ENCODE data around the gene TUBGCP3.
A peak's percentile ranks its signal among the peaks of the same experiment; 100 is the strongest.
"Not testable (repeated sequence)": the region's sequence is repeated elsewhere in the genome, so short reads cannot be mapped to it uniquely, and the experiment has no call there.

Gene TUBGCP3, protein sequence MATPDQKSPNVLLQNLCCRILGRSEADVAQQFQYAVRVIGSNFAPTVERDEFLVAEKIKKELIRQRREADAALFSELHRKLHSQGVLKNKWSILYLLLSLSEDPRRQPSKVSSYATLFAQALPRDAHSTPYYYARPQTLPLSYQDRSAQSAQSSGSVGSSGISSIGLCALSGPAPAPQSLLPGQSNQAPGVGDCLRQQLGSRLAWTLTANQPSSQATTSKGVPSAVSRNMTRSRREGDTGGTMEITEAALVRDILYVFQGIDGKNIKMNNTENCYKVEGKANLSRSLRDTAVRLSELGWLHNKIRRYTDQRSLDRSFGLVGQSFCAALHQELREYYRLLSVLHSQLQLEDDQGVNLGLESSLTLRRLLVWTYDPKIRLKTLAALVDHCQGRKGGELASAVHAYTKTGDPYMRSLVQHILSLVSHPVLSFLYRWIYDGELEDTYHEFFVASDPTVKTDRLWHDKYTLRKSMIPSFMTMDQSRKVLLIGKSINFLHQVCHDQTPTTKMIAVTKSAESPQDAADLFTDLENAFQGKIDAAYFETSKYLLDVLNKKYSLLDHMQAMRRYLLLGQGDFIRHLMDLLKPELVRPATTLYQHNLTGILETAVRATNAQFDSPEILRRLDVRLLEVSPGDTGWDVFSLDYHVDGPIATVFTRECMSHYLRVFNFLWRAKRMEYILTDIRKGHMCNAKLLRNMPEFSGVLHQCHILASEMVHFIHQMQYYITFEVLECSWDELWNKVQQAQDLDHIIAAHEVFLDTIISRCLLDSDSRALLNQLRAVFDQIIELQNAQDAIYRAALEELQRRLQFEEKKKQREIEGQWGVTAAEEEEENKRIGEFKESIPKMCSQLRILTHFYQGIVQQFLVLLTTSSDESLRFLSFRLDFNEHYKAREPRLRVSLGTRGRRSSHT

DNA sequence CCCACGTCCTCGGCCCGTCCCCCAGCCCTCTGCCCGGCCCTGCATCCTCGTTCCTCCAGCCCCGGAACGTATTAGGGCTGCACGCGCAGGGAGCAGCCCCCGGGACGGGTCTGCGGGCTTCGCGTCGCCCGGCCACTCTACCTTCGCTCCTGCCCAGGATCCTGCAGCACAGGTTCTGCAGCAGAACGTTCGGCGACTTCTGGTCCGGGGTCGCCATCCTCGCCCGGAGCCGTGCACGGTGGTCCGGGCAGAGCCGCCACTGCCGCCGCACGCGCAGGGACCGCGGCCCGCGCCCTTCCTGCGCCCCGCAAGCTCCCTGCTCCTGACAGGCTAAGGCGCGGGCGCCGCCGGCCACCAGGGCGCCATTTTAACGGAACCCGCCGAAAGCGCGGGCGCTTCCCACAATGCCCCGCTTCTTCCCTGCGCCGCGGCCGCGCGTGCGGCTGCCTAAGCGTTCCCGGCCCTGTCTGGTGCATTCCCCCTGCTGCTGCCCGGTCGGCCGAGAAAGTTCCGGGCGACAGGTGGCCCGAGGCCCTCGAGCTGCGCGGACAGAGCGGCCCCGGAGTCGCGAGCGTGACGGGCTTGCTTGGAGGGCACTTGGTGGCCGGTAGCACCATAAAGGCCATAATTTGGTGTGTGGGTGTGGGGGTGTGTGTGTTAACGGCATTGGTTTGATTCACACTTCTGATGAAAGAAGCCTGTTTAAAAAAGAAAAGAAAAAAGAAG, at the start of gene TUBGCP3:
TSS of gene TUBGCP3 (minus strand) at position 390 of the 726 bp plus-strand sequence. CDS start at position 217, 173 bp downstream.
- DNase-seq (ENCODE audit: low spot score), result peak; percentile 53

DNA sequence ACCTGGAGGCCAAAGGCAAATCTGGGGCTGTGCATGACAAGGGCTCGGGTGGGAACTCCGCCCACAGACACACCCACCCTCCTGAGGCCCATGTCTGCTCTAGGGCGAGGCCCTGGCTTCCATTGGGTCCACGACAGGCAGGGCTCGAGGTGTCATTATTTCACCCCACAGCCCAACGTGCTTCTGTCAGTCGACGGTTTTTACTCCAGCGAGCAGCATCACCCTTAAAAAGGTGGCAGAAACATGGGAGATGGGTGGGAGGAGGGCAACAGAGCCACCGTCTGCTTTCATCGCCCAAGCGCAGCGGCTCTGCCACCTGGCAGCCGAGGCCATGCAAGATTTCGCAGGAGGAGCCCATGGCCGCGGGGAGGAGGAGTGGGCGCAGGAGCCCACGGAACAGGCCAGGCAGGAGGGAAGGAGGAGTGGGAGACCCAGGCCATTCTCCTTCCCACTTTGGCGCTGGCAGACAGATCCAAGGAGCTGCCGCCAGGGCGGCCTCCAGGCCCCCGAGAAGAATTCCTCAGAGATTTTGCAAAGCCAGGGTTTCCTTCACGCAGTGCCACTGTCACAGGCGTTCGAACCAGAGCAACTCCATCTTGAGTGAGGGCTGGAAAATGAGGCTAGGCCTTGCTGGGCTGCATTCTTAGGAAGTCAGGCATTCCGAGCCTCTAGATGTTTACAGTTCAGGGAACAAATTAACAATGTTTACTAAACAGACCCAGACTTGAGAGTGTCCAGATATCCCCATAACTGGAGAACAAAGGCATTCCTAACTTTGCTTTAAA, 49.3 kb upstream of the TUBGCP3 start:
- no peak for FAIRE-seq
- no peak for DNase-seq (ENCODE audit: low spot score)

More for the DNA sequence above, at the start of gene TUBGCP3:
- FAIRE-seq, result no peak

DNA sequence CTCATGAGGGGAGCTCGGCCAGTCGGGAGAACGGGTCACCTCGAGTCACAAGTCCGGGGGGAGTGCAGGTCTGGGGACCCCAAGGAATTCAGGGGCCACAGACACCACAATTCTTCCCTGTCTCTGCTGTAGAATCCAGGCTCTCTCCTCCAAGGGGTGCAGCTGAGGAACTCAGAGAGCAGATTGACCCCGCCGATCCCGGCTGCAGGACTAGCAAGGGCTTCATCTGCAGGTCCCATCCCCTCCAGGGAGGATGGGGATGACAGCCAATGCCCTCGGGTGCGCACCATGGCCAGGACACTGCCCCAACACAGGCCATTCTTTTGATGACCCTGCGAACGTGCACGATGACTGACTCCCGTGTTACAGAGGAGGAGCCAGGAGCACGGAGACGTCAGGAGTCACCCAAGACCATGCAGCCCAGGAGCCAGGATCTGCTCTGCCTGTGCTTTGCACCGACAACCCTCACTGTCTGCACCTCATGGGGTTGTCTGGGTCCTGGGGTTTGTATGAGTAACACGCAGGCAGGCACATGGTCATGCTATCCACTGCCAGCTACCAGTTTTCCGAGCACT, 48.5 kb upstream of the TUBGCP3 start:
- no peak for DNase-seq (ENCODE audit: low spot score)
- FAIRE-seq, result no peak

DNA sequence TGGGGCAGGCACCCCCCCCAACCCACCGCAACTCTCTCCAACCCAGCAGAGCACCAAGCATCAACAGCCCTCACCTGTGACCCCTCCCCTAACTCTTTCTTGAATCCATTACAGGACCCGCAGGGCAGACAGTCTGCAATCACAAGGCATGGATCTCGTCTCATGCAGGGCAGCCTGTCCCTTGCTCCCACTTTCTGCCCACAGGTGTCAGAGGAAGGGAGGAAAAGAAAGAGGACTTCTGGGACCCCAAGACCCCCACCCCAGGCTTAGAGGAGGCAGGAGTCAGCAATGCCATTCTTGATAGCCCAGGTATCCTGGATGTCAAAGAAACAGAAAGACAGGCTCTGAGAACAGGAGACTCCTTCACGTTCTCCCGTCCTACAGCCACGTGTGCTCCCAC, 47.4 kb upstream of the TUBGCP3 start:
- DNase-seq (ENCODE audit: low spot score) (no peak), FAIRE-seq (no peak)

DNA sequence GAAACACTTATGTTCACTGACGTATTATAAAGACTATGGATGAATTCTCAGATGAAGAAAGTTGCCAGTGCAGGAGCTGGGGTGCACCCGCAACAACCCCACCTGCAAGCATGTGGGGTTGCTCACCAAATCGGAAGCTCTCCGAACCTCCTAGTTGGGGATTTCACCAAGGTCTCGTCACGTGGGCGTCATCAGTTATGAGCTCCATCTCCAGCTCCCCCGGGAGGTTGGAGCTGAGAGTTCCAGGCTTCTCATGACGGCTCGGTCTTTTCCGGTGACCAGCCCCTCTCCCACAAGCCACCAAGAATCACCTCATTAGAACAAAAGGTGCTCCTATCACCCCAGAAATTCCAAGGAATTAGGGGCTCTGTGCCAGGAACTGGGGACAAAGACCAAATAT, 46.1 kb upstream of the TUBGCP3 start:
- DNase-seq (ENCODE audit: low spot score) (no peak), FAIRE-seq (no peak)

DNA sequence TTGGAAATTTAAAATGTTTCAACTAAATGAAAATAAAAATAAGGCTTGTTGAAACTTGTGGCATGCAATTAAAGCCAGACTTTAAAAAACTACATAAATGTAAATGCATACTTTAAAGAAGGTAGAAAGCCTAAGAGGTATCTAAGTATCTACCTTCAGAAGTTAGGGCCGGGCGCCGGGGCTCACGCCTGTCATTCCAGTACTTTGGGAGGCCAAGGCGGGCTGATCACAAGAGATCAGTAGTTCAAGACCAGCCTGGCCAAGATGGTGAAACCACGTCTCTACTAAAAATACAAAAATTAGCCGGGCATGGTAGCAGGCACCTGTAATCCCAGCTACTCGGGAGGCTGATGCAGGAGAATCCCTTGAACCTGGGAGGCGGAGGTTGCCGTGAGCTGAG, 42.3 kb upstream of the TUBGCP3 start:
- DNase-seq (ENCODE audit: low spot score); FAIRE-seq: not testable (repeated sequence)

DNA sequence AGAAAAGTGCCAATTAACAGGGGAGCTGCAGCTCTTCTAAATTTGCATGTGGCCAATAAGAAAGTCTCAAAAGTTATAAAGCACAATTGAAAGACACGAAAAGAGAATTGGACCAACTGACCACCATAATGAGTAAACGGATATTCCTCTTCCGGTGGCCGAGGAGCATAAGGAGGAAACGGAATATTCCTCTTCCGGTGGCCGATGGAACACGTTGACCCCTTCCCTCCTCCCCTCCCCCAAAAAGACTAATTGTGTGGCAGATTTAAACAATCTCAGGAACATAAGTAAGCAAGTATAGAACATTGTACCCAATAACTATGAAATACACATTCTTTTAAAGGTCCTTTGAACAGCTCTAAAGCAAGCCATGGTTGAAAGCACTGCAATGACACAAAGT, 41.2 kb upstream of the TUBGCP3 start:
- DNase-seq (ENCODE audit: low spot score) (no peak), FAIRE-seq (no peak)

DNA sequence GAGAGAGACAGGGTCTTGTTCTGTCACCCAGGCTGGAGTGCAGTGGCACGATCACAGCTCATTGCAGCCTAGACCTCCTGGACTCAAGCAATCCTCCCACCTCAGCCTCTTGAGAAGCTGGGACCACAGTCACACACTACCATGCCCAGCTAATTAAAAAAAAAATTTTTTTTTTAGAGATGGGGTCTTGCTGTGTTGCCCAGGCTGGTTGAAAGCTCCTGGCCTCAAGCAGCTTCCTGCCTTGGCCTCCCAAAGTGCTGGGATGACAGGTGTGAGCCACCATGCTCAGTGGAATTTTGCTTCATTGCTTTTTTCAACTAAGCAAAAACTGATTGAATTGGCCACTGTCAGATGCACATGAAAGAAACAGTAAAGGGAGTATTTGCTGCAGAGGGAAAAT, 39.7 kb upstream of the TUBGCP3 start:
- FAIRE-seq; DNase-seq (ENCODE audit: low spot score): not testable (repeated sequence)

DNA sequence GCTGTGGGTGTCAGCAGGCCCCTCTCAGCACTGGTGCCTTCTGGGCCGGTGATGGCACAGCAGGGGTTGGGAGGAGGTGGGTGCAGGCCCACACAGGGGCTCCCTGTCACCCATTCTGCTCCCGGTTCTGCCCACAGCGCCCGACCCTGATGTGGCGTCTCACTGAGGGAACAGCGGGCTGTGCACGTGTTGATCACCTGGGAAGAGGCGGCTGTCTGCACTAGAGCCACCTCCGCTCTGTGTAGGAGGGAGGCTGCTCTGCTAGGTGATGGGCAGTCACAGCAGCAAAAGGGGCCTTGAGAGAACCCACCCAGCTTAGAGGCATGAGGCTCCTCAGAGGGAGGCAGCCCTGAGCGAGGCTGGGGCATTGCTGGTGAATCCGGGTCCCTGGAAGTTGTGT, 39.2 kb upstream of the TUBGCP3 start:
- DNase-seq (ENCODE audit: low spot score), result no peak
- FAIRE-seq, result no peak

DNA sequence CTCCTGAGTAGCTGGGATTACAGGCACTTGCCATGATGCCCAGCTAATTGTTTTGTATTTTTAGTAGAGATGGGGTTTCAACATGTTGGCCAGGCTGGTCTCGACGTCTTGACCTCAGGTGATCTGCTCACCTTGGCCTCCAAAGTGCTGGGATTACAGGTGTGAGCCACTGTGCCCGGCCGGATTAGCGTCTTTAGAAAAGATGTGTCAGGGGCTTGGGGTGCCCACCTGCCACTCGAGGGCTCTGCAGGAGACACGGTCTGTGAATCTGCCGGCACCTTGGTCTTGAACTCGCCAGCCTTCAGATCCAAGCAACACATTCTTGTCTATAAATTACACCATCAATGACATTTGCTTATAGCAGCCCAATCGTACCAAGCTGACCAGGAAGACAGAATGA, 38.8 kb upstream of the TUBGCP3 start:
- no peak for FAIRE-seq
- DNase-seq (ENCODE audit: low spot score), result no peak

DNA sequence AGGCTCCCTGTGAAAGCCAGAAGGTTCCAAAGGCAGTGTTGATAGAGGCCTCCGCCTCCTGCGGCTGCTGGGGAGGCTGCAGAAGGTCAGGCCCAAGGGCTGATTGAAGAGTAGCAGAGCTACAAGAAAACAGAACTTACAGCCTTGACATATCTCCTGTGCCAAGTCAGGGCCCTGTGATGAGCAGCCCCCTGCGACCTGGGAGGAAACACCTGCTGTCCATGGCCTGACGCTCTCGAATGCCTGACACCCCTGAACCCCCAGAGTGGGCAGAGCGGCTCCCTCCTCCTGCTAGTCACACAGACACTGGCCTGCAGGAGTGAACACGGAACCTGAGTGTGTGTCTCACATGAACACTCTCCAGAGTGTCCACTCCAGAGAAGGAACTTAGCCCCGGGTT, 38.2 kb upstream of the TUBGCP3 start:
- DNase-seq (ENCODE audit: low spot score), result no peak
- FAIRE-seq, result no peak

DNA sequence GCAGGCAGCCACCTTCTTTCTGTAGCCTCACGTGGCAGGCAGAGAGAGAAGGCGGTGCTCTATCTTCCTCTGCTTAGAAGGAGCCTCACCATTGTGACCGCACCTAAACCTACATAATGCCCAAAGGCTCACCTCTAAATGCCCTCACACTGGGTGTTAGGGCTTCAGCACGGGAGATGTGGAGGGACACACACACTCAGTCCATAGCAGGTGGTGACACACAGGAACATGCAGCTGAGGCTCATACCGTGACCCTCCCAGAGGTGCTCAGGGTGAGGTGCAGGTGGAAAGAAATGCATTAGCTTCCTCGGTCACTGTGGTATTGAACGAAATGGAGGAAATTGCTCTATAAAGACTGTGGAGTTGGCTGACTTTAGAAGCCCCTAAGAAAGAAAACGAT, 37.7 kb upstream of the TUBGCP3 start:
- FAIRE-seq, result no peak
- DNase-seq (ENCODE audit: low spot score), result no peak

DNA sequence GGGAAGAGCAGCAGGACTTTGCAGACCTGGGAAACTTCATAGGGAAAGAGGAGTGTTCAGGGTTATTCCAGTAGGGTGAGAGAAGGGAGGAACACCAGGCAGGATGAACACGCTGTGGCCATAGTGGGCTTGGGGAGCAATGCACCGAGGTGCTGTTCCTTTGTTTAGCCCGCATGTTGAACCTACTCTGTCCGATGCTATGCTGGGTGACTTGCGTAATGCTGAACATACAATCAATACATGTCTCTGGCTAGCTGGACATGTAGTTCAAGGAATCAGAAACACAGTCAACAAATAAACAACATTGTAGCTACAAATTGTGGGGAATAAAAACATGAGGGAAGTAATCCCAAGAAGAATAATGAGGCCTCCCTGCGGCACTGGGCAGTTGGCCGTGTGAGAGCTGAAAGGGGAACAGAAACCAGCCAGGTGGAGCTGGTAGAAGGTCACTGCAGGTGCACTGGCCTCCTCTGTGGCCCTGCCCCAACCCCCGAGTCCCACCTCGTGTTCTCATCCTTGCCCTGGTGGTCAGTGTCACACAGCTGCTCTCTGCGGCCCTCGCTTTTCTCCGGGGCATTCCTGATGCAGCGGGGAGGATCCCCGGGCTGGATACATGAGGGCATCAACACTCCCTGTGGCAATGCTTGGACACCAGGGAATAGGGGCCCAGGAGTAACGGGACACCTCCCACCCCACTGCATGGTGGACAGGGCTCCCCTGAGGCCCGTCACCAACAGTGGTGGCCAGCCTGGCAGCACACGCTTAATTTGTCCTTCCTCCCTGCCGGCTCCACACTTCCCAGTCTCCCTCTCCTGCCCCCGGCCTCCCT, 36.9 kb upstream of the TUBGCP3 start:
- DNase-seq (ENCODE audit: low spot score) (no peak), FAIRE-seq (no peak)

DNA sequence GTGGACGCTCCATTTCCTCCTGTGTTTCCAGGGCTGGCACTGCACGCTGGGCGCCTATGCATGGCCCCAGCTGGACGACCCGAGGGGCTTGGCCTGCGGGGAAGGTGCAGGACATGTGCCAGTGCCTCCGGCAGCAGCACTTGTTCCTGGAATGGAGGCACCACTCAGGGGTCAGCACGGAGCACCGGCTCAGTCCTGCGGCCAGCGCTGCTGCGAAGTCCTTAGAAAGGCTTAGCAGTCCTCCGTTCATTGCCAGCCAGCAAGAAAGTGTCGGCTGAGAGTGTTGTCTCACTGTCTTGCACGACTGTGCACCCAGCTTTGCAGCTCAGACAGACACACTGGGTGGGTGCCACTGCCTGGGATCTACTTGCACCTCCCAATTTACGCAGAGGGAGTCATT, 36.1 kb upstream of the TUBGCP3 start:
- FAIRE-seq (no peak), DNase-seq (ENCODE audit: low spot score) (no peak)

DNA sequence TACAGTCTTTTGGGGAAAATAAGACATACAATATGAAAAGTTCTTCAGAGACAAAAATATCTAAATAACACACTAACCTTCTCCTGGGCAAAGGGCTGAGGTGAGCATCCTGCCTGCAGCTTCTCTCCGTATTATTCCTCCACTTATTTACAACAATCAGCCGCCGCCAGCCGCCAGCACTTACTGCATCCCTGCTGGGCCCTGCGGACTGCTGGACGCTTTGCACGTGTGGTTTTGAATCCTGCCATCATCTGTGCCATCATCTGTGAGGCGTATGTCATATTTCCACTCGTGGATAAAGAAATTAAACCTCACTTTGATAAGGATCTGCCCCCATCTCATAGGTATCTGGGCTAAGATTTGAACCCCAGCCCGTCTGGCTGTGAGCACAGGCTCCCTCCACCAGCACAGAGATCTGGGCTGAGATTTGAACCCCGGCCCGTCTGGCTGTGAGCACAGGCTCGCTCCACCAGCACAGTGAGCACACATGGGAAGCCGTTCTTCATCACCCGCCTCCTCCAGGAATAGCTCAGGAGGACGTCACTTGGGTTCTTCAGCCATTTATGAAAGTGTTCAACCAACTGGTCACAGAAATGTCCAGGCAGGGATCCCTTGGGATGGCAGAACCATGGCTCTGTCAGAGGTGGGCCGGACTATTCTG, 35.2 kb upstream of the TUBGCP3 start:
- no peak for FAIRE-seq
- no peak for DNase-seq (ENCODE audit: low spot score)

DNA sequence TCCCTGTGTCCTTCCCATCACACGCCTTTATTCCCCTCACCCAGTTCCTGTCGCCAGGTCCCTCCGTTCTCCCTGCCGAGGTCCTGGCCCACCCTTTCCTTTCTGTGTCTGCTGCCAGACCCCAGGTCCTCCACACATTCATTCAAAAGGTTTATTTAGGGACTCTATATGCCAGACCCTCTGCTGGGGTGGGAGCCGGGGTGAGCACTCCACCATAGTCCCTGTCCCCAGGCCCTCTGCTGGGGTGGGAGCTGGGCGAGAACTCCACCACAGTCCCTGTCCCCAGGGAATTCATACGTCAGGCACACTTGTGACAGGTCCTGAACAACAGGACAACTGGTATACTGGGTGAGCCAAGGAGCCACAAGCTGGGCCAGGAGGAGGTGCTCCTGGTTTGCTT, 34.4 kb upstream of the TUBGCP3 start:
- DNase-seq (ENCODE audit: low spot score) (no peak), FAIRE-seq (no peak)

DNA sequence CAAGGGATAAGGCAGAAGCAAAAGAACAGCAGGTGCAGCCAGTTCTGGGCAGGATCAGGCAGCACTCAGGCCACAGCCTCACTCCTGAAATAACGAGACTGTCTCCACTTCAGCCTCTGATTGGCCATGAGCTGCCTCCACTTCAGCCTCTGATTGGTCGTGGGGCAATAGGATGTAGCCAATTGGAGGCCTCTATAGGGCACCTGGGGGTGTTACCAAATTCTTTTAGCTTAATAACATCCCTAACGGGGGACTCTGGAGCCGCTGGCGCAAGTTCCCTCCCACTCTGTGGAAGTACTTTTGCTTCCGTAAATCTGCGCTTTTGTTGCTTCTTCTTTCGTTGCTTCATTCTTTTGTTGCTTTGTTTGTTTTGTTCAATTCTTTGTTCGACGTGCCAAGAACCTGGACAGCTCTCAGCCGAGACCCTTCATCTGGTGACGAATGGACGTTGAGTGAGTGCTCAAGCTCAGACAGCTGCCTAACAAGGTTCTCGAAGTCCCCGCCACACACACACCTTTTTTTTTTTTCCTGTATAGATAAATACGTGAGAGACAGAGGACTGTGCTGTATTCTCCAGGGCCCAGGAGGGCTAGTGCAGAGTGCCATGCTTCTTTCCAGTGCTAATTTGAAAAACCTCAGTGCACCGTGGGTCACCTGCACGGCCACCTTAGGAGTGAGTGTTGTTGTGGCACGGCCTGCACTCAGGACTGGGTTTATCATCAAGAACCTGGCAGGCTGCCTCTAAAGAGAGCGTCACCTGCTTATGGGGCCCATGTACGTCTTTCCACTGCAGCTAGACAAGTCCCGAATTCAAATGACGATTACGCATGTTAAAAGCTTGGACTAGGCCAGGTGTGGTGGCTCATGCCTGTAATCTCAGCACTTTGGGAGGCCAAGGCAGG, 32.0 kb upstream of the TUBGCP3 start:
- no peak for DNase-seq (ENCODE audit: low spot score)
- FAIRE-seq, result no peak

DNA sequence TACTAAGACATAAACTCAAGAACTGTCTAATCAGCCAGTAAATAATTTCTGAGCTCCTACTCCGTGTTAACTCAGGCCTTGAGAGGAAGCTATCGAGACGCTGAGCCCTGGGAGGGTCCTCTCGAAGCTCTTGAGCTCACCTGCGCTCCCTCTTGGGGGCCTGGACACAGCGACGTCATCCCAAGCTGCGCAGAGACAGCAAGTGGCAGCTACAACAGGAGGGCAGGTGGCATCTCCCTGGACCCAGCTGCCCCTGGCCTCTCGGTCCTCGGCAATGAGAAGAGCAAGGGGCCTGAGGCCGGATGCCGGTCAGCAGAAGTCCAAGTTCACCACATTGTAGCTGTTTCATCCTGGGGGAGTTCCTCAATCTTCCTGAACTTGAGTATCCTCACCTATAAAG, 30.5 kb upstream of the TUBGCP3 start:
- DNase-seq (ENCODE audit: low spot score), result no peak
- FAIRE-seq, result no peak

Data from RCC 7860 (cell line).